GM23338 (cell line): ENCODE data around the gene TMEM125. TPM values are rescaled to one million over a fixed set of nuclear protein-coding genes. Genes with fewer than 3 reads are reported as not detected.

Experiments
- ATAC-seq: fragments of 200-7000 bp; cut with Tn5 transposase; 3 replicates; pipeline ENCODE4 v1.9.1; 2020
- DNase-seq: peaks from one replicate; pipeline ENCODE4 v3.0.0-alpha.2; 2015; ENCODE audit warnings: low spot score
- H2AFZ ChIP-seq: fragments of 200-600 bp; sonication (generic); 2 replicates; pipeline ENCODE4 v1.8.0; 2016; ENCODE audit warnings: antibody characterized with exemption, mild to moderate bottlenecking, moderate library complexity
- H3F3A ChIP-seq: fragments of 200-600 bp; sonication (generic); replicated peaks from 2 replicates; pipeline ENCODE4 v1.8.0; 2017; ENCODE audit warnings: antibody characterized with exemption, mixed run types, low read depth
- H3K27ac ChIP-seq: fragments of 200-600 bp; sonication (generic); 2 replicates; pipeline ENCODE4 v1.6.1; 2016; ENCODE audit warnings: low read depth
- H3K27me3 ChIP-seq: fragments of 200-600 bp; sonication (generic); 2 replicates; pipeline ENCODE4 v1.8.0; 2016; ENCODE audit warnings: mild to moderate bottlenecking, mixed run types, moderate library complexity; ENCODE audit not compliant: insufficient read depth
- H3K36me3 ChIP-seq: fragments of 200-600 bp; sonication (generic); 2 replicates; pipeline ENCODE4 v1.8.0; 2016; ENCODE audit warnings: mild to moderate bottlenecking; ENCODE audit not compliant: insufficient read depth
- H3K4me1 ChIP-seq: fragments of 200-600 bp; sonication (generic); 2 replicates; pipeline ENCODE4 v1.8.0; 2016; ENCODE audit warnings: mild to moderate bottlenecking, moderate library complexity; ENCODE audit not compliant: insufficient read depth
- H3K4me2 ChIP-seq: fragments of 200-600 bp; sonication (generic); 2 replicates; pipeline ENCODE4 v1.7.1; 2017; ENCODE audit warnings: mixed run types
- H3K4me3 ChIP-seq: fragments of 200-600 bp; sonication (generic); 2 replicates; pipeline ENCODE4 v1.6.1; 2016; ENCODE audit warnings: mixed run types
- H3K79me2 ChIP-seq: fragments of 200-600 bp; sonication (generic); replicated peaks from 2 replicates; pipeline ENCODE4 v1.8.0; 2017; ENCODE audit warnings: mild to moderate bottlenecking; ENCODE audit not compliant: insufficient read depth
- H3K9me2 ChIP-seq: fragments of 200-600 bp; sonication (generic); 2 replicates; pipeline ENCODE4 v1.8.0; 2017; ENCODE audit not compliant: insufficient read depth
- H4K20me1 ChIP-seq: fragments of 200-600 bp; sonication (generic); replicated peaks from 2 replicates; pipeline ENCODE4 v1.8.0; 2017; ENCODE audit warnings: mild to moderate bottlenecking; ENCODE audit not compliant: insufficient read depth
- H3K27ac Mint-ChIP-seq: 2 replicates; pipeline ENCODE4 v1.8.0; 2020; ENCODE audit warnings: inconsistent platforms, mild to moderate bottlenecking, moderate library complexity, mixed read lengths
- H3K27me3 Mint-ChIP-seq: 3 replicates; pipeline ENCODE4 v1.8.0; 2022; ENCODE audit warnings: low read depth, mild to moderate bottlenecking, moderate library complexity, mixed read lengths, inconsistent platforms; ENCODE audit not compliant: insufficient read depth, poor library complexity
- H3K36me3 Mint-ChIP-seq: 3 replicates; pipeline ENCODE4 v1.8.0; 2021; ENCODE audit warnings: low read depth, mild to moderate bottlenecking, inconsistent platforms, moderate library complexity, mixed read lengths
- H3K4me1 Mint-ChIP-seq: 3 replicates; pipeline ENCODE4 v1.8.0; 2020; ENCODE audit warnings: mild to moderate bottlenecking, inconsistent platforms, mixed read lengths
- H3K4me3 Mint-ChIP-seq: 3 replicates; pipeline ENCODE4 v1.8.0; 2021; ENCODE audit warnings: moderate library complexity, mild to moderate bottlenecking, inconsistent platforms, mixed read lengths
- H3K9me3 Mint-ChIP-seq: 3 replicates; pipeline ENCODE4 v1.8.0; 2020; ENCODE audit warnings: moderate library complexity, mild to moderate bottlenecking, inconsistent platforms, mixed read lengths
- CREB1 ChIP-seq: fragments of 250-450 bp; sonication (Bioruptor Pico); IDR thresholded peaks from 2 replicates; pipeline ENCODE4 v1.5.0; 2020; ENCODE audit warnings: low read depth, mild to moderate bottlenecking, moderate library complexity
- CTCF ChIP-seq, 2 experiments: fragments of 200-600 bp in 1 of 2; sonication (generic) in 1 of 2; conservative IDR thresholded peaks; 2 replicates each; pipeline versions ENCODE4 v1.5.1 to v1.6.1; 2016 to 2017; ENCODE audit warnings: antibody characterized with exemption in 2 of 2, low read depth in 2 of 2, mild to moderate bottlenecking in 2 of 2, moderate library complexity in 1 of 2
- EZH2 ChIP-seq: fragments of 200-600 bp; sonication (generic); IDR thresholded peaks from one replicate; pipeline ENCODE4 v1.8.0; 2017; ENCODE audit warnings: antibody characterized with exemption, mild to moderate bottlenecking, low read depth; ENCODE audit not compliant: unreplicated experiment
- JUNB ChIP-seq: IDR thresholded peaks from one replicate; pipeline ENCODE4 v1.6.1; 2016; ENCODE audit warnings: antibody characterized with exemption; ENCODE audit not compliant: unreplicated experiment
- NANOG ChIP-seq: IDR thresholded peaks from 2 replicates; pipeline ENCODE4 v1.6.1; 2016; ENCODE audit warnings: antibody characterized with exemption, borderline replicate concordance
- POLR2AphosphoS5 ChIP-seq: IDR thresholded peaks from 2 replicates; pipeline ENCODE4 v1.6.1; 2016; ENCODE audit warnings: antibody characterized with exemption, low read depth
- STAT1 ChIP-seq: IDR thresholded peaks from one replicate; pipeline ENCODE4 v1.6.1; 2016; ENCODE audit warnings: antibody characterized with exemption; ENCODE audit not compliant: unreplicated experiment
- ZNF331 ChIP-seq: fragments of 250-450 bp; sonication (Bioruptor Pico); IDR thresholded peaks from 2 replicates; pipeline ENCODE4 v1.5.0; 2020; ENCODE audit warnings: low read depth, mild to moderate bottlenecking, moderate library complexity
- polyA plus RNA-seq: library from polyadenylated mRNA; unstranded; fragments of >200 nt; fragmentation: Nextera tagmentation; extraction: Ambion mirVana; gene quantifications from 2 replicates; pipeline ENCODE4 v1.2.1, GENCODE V29; 2016
- total RNA-seq: library from RNA; depleted of rRNA; stranded (reverse); fragments of >200 nt; shearing (Covaris generic); gene quantifications from 2 replicates; pipeline ENCODE4 v1.2.3, GENCODE V29; 2014
- TF ChIP-seq, protein P1 (sequence below): IDR thresholded peaks from one replicate; pipeline ENCODE4 v1.6.1; 2018; ENCODE audit warnings: antibody characterized with exemption; ENCODE audit not compliant: unreplicated experiment
- TF ChIP-seq, protein P2 (sequence below): IDR thresholded peaks from 2 replicates; pipeline ENCODE4 v1.6.1; 2016; ENCODE audit warnings: antibody characterized with exemption

TMEM125 gene
- total and polyA plus RNA-seq, 2 experiments from 2014 or later: 16.8 to 39.3 TPM

DNA sequence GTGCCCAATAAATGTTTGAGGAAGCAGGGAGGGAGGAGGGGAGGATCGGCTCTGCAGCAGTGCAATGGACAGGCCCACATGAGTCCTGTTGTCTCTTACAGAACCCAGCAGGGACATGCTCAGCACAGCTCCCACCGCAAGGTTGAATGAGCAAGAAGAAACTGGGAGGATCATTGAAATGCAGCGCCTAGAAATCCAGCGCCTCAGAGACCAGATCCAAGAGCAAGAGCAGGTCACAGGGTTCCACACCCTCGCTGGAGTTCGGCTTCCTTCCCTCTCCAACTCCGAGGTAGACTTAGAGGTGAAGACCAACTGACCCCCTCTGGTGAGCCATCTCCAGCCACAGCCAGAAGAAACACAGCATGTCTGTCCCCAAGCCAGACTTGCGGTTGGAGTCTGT is 15.9 kb upstream of the TMEM125 start:
- Mint-ChIP-seq H3K27ac (no peak overlapping the region), H3K4me1 (no peaks in the 10 kb centered on the region), H3K4me3 (no peak overlapping the region), H3K9me3 (peaks cover 65% of the 10 kb centered on the region), H3K27me3 (no peaks in the 10 kb centered on the region), H3K36me3 (peaks cover 32% of the 10 kb centered on the region)
- H4K20me1 ChIP-seq: no peaks in the 10 kb centered on the region
- H3K79me2 ChIP-seq: no peaks in the 10 kb centered on the region
- no peak overlapping the region for H3K4me2 ChIP-seq
- H3F3A ChIP-seq: no peaks in the 10 kb centered on the region
- no peak overlapping the region for H3K4me3 ChIP-seq
- TF ChIP-seq EZH2 (no peak), CREB1 (no peak), POLR2AphosphoS5 (no peak), JUNB (no peak), STAT1 (no peak), NANOG (no peak), ZNF331 (no peak)
- TF ChIP-seq, protein P1, sequence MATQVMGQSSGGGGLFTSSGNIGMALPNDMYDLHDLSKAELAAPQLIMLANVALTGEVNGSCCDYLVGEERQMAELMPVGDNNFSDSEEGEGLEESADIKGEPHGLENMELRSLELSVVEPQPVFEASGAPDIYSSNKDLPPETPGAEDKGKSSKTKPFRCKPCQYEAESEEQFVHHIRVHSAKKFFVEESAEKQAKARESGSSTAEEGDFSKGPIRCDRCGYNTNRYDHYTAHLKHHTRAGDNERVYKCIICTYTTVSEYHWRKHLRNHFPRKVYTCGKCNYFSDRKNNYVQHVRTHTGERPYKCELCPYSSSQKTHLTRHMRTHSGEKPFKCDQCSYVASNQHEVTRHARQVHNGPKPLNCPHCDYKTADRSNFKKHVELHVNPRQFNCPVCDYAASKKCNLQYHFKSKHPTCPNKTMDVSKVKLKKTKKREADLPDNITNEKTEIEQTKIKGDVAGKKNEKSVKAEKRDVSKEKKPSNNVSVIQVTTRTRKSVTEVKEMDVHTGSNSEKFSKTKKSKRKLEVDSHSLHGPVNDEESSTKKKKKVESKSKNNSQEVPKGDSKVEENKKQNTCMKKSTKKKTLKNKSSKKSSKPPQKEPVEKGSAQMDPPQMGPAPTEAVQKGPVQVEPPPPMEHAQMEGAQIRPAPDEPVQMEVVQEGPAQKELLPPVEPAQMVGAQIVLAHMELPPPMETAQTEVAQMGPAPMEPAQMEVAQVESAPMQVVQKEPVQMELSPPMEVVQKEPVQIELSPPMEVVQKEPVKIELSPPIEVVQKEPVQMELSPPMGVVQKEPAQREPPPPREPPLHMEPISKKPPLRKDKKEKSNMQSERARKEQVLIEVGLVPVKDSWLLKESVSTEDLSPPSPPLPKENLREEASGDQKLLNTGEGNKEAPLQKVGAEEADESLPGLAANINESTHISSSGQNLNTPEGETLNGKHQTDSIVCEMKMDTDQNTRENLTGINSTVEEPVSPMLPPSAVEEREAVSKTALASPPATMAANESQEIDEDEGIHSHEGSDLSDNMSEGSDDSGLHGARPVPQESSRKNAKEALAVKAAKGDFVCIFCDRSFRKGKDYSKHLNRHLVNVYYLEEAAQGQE: no peak
- no peak overlapping the region for H2AFZ ChIP-seq
- peaks cover 4% of the 10 kb centered on the region; the same call in 1 of the 2 replicates for H3K9me2 ChIP-seq
- H3K27ac ChIP-seq: no peak overlapping the region
- H3K27me3 ChIP-seq: no peaks in the 10 kb centered on the region
- H3K4me1 ChIP-seq: no peaks in the 10 kb centered on the region
- ATAC-seq (no peak), DNase-seq (no peak)
- H3K36me3 ChIP-seq: no peaks in the 10 kb centered on the region; the same call in 1 of the 2 replicates

- H2AFZ ChIP-seq: no peak overlapping the region
- peaks cover 66% of the 10 kb centered on the region for H3K9me3 Mint-ChIP-seq
- no peaks in the 10 kb centered on the region for H3K27me3 Mint-ChIP-seq
- H4K20me1 ChIP-seq: no peaks in the 10 kb centered on the region
- no peaks in the 10 kb centered on the region for H3K27me3 ChIP-seq
- no peaks in the 10 kb centered on the region for H3K79me2 ChIP-seq
- no peak overlapping the region for H3K4me3 Mint-ChIP-seq
- no peaks in the 10 kb centered on the region for H3F3A ChIP-seq
- no peak overlapping the region for H3K4me2 ChIP-seq
- peaks cover 4% of the 10 kb centered on the region; the same call in 1 of the 2 replicates for H3K9me2 ChIP-seq
- no peak for ATAC-seq
- no peaks in the 10 kb centered on the region for H3K4me1 Mint-ChIP-seq
- H3K36me3 Mint-ChIP-seq: peaks cover 37% of the 10 kb centered on the region
- H3K36me3 ChIP-seq: no peaks in the 10 kb centered on the region; the same call in 1 of the 2 replicates
- DNase-seq: no peak
- H3K4me1 ChIP-seq: no peaks in the 10 kb centered on the region
- H3K4me3 ChIP-seq: no peak overlapping the region
- no peak overlapping the region for H3K27ac Mint-ChIP-seq
- no peak overlapping the region for H3K27ac ChIP-seq
- no peak for TF ChIP-seq CREB1
- TF ChIP-seq CTCF (conservative IDR thresholded peaks at IDR 0.05; ENCODE audit: low read depth in 2 of 2): no peak
- no peak for TF ChIP-seq STAT1
- no peak for TF ChIP-seq ZNF331
- TF ChIP-seq POLR2AphosphoS5: no peak
- TF ChIP-seq, protein P2, sequence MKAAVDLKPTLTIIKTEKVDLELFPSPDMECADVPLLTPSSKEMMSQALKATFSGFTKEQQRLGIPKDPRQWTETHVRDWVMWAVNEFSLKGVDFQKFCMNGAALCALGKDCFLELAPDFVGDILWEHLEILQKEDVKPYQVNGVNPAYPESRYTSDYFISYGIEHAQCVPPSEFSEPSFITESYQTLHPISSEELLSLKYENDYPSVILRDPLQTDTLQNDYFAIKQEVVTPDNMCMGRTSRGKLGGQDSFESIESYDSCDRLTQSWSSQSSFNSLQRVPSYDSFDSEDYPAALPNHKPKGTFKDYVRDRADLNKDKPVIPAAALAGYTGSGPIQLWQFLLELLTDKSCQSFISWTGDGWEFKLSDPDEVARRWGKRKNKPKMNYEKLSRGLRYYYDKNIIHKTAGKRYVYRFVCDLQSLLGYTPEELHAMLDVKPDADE: no peak
- no peak for TF ChIP-seq NANOG
Measured at GRCh38 chr1:43255438-43256210, 14.2 kb upstream of the TMEM125 start.
